RCC 7860 (cell line): ENCODE results near the gene PI16.
"Not testable (repeated sequence)": the region's sequence is repeated elsewhere in the genome, so short reads cannot be mapped to it uniquely, and the experiment has no call there.

Experiments
- DNase-seq: peaks from one replicate; pipeline ENCODE4 v3.0.0-alpha.2; 2015; ENCODE audit warnings: low spot score
- FAIRE-seq: peaks from 2 replicates; lab custom pipeline; 2012; peaks lifted over from hg19 to GRCh38; lab: Jason Lieb, UNC

The PI16 gene

DNA sequence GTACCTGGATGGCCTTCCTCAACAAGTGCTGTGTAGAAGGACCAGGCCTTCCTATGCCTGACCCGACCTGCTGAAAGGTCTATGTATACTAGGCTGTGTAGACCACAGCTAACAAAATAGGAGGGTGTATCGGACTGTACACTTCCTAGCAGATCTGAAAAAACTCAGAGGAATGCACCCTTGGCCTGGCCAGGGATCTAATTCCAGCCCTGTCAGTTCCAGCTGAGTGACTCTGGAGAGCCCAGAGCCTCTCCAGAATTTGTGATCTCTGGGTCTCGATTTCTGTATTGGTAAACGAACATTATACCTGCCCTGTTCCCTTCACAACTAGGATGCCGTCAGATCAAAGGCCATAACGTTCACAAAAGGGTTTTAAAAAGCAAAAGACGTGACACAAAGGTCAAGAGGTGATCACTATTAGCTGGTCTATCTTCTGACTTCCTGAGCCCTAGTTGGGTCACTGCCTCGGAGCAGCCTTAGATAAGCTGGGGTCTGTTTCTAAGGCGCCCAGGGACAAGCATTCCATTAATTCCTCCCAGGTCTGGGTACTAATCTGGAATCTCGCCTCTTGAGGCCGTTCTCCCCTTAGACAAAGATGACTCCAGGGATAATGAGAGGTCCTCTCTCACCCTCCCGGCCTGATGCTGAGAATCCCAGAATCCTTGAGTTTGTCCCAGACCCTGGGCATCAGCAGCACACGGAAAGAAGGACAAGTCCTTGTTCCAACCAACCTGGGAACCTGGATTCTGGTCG lies 17.6 kb downstream of the PI16 start:
- DNase-seq: no peak
- no peak for FAIRE-seq

- DNase-seq (no peak), FAIRE-seq (no peak)
These were observed 18.7 kb downstream of the PI16 start for GRCh38 chr6:36973190-36973589.

- DNase-seq: no peak
- FAIRE-seq: no peak
These were observed 19.1 kb downstream of the PI16 start for GRCh38 chr6:36973647-36974046.

DNA sequence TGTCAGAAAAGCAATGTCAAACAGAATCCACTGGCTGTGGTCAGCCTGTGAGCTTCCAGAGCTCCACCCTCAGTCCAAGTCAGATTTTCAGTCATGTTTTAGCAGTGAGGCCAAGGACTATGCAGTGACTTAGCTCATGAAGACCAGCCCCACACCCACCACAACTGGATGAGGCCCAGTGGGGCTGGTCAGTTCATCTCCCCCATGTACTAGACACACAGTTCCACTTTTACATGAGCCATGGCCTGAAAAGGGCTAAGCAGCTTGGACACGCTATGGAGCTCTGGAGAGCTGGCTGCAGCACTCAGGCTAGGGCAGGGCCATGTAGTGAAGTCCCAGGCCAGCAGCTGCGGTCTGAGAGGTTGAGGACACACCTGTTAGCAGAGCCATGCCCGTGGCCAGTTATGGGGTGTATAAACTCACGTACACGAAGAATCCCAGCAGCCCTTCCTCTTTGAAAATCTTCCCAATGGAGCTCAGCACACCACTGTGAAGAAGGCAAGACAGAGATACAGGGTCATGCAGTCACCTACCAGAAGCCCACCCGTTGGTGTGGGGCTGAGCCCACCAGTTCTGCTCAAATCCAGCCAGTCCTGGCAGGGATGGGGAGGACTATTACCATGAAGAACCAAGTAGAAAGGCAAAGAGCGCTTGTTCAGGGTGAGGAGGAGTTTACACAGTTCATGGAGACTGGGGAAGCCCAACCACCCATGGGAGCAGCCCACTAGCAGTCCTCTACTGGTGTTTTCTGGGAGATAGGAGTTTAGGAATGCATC lies 20.9 kb downstream of the PI16 start:
- FAIRE-seq (no peak), DNase-seq (no peak)

- FAIRE-seq (no peak), DNase-seq (no peak)
These were observed 21.4 kb downstream of the PI16 start for GRCh38 chr6:36976007-36976264.

DNA sequence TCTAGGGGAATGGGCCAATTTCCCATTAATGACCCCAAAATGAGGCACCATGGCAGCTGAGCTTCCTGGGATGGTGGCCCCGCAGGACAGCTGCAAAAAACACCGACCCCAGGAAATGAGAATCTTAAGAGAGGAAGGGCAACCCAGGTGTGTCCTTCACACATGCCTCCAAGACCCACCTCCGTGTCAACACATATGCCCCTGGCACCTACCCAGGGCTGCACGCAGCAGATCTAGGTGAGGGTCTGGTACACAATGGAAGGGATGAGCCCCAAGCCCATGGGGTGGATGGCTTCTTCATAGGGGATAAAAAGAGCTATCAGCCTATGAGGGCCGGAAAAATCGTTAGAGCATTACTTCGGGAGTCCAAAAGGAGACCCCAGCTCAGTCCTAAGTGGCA lies 22.0 kb downstream of the PI16 start:
- FAIRE-seq (no peak), DNase-seq (no peak)

GRCh38 chr6:36976931-36977330 lies 22.4 kb downstream of the PI16 start:
- DNase-seq (no peak), FAIRE-seq (no peak)

- no peak for FAIRE-seq
- DNase-seq: no peak
These were observed 23.0 kb downstream of the PI16 start for GRCh38 chr6:36977470-36977941.

GRCh38 chr6:36978421-36979346 lies 24.1 kb downstream of the PI16 start:
- no peak for DNase-seq
- FAIRE-seq: no peak

- FAIRE-seq: no peak
- DNase-seq: no peak
These were observed 24.8 kb downstream of the PI16 start for GRCh38 chr6:36979347-36979742.

DNA sequence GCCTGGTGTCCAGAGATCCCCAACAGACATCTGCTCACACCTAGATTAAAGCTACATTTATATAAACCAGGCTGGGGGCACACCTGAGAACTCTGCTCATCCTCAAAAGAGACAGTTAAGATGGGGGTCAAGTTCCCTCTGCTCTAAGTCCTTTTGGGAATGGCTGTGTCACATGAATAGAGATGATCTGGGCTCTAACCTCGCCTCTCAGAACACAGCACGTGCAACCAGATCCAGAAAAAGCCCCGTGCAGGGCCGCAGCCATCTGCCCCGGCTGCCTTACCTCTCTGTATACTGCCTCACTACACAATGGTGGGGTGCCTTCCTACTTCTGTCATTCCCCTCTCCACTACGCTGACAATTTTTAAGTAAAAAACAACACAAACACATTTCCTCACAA lies 25.6 kb downstream of the PI16 start:
- FAIRE-seq (no peak), DNase-seq (no peak)

DNA sequence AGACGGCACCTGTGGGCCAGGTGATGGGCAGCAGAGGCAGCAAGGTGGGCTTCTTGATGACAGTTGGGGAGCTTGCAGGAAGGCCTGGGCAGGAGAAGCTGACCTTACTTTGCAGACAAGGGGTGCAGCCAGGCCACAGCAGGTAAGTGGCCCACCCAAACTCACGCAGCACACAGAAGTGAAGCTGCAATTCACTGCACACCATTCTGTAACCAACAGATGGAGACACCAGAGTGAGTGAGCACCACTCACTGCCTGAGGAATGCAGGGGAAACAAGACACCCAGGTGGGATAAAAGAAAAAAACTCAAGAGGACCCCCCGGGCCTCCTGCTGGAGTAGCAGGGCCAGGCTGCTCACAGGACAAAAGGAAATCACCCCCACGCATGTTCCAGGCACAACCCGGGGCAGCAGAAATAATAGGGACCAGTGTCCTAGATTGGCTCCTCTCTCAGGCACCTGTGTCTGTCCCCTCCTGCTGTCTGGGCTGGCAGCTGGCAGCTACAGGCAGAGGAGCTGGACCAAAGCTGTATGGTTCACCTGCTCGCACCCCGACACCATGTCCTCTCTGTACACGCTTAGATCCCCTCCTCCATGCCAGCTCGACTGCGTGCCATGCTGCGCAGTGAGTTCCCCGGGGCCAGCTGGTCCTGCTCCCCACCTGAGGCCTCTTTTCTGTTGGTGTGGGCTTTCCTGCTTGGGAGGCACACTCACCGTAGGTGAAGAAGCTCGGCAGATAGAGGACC lies 26.5 kb downstream of the PI16 start:
- DNase-seq (no peak), FAIRE-seq (no peak)

DNA sequence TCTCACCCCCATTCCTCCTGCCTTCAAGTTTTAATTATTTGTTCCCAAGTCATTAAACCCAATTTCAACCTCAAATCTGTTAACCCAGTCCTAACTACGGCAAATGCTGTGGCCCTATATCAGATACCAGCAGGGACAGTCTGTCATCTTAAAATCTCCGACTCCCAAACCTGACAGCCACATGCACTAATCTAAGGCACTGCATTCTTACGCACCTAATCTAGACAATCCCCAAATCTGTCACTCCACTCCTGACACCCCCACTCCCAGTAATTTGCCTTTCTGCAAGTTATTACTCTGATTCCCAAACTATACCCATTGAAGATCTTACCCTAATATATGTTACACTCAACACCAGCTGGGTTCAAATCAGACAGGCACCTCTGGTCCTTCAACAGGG lies 29.0 kb downstream of the PI16 start:
- FAIRE-seq (no peak), DNase-seq (no peak)

DNA sequence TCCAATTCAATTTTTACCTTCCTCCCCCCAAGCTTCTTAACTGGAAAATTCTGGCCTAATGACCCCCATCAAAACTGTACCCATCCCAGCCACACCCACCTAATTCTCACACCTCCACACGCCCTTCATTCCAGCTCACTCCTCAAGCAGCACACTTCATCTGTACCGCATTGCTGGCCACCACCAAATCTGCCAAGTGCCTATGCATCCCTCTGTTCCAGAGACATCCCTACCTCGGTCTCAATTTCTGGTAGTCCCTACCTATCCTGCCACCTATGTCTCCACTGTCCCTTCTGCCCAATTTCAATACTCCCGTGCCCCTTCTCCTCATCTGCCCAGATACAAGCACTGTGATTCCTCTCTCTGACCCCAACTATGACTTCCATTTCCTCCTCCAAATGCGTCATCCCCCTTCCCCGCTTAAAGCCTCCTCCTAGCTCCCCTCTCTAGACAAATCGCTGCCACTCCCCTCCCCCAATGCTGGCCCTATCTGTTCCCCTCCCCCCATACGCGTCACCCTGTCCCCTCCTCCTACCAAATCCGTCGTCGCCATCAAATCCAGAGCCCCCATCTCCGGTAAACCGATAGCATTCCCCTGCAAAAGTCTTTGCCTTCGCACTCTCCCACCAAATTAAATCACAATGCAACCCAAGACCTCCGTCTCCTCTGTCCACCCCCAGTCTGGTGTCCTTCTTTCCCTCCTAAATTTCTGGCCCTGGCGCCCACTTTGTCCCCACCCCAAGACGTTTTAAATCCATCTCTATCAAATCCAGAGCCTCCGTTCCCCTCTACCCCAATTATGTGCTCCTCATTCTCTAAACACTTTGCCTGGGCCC lies 30.3 kb downstream of the PI16 start:
- no peak for FAIRE-seq
- peak; percentile 9 for DNase-seq

GRCh38 chr6:36985417-36985807 lies 30.9 kb downstream of the PI16 start:
- no peak for FAIRE-seq
- no peak for DNase-seq

- no peak for FAIRE-seq
- DNase-seq: peak; percentile 69
These were observed 31.5 kb downstream of the PI16 start, which contains the start of gene MTCH1 for GRCh38 chr6:36985808-36986703. MTCH1 (minus strand) TSS chr6:36986196; CDS start chr6:36986173, 23 bp downstream.

DNA sequence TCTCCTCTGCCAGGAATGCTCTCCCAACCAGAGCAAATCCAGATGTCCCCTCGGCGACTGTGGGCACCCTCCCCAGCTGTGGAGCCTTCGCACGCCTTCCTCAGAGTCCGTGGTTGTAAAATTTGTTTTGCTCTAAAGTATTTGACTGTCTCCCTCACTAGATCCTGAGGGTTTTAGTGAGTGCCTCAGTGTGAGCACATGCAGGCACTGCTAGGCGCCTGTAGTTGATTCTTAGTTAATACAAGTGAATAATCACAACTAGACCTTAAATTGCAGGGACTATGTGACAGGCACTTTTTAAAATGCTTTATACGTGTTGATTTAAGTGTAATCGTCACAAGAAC lies 32.1 kb downstream of the PI16 start:
- no peak for DNase-seq
- no peak for FAIRE-seq

- no peak for DNase-seq
- FAIRE-seq: no peak
These were observed 34.7 kb downstream of the PI16 start for GRCh38 chr6:36989264-36989663.

DNA sequence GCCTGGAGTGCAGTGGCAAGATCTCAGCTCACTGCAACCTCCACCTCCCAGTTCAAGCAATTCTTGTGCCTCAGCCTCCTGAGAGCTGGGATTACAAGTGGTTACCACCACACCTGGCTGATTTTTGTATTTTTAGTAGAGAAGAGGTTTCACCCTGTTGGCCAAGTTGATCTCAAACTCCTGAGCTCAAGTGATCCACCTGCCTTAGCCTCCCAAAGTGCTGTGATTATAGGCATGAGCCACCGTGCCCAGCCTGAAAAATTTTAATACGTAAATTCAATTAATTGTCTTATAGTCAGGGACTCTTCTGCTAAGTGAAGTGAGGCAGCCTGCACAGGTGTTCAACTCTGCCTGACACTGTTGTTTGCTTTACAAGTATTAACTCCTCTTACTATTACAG lies 35.9 kb downstream of the PI16 start:
- not testable (repeated sequence) for FAIRE-seq, DNase-seq
